Tibial artery (tissue), 4 donors: ENCODE results near the gene TMEFF1.

Experiments
- DNase-seq, 2 donors: peaks; one replicate each; pipeline ENCODE4 v3.0.0-alpha.2; 2019
- H3K27ac ChIP-seq, 2 donors: fragments of 200-600 bp; sonication (generic) in 1 of 2; 1 replicate in 1 of 2; 2 replicates in 1 of 2; pipeline ENCODE4 v1.5.1; 2018 to 2019; ENCODE audit warnings: mild to moderate bottlenecking in 1 of 2
- H3K27me3 ChIP-seq, 2 donors: fragments of 200-600 bp; sonication (generic) in 1 of 2; one replicate each; pipeline versions ENCODE4 v1.5.1 to v1.6.0; 2016 to 2019
- H3K36me3 ChIP-seq, 3 donors: fragments of 200-600 bp; sonication (generic) in 2 of 3; one replicate each; pipeline ENCODE4 v1.5.1; 2016 to 2019; ENCODE audit warnings: mild to moderate bottlenecking in 2 of 3
- H3K4me1 ChIP-seq, 4 donors: fragments of 200-600 bp; sonication (generic) in 2 of 4; 1 replicate in 3 of 4; 2 replicates in 1 of 4; pipeline ENCODE4 v1.5.1; 2016 to 2019
- H3K4me3 ChIP-seq, 2 donors: fragments of 200-600 bp; sonication (generic) in 1 of 2; 1 replicate in 1 of 2; 2 replicates in 1 of 2; pipeline ENCODE4 v1.5.1; 2018 to 2019; ENCODE audit warnings: mild to moderate bottlenecking in 2 of 2
- H3K9me3 ChIP-seq, 3 donors: fragments of 200-600 bp; sonication (generic) in 1 of 3; one replicate each; pipeline ENCODE4 v1.5.1; 2016 to 2019
- intact Hi-C: fragments of 100-400 bp; cut with DNase I; formaldehyde crosslinking; loops from one replicate; pipeline ENCODE4 v1.15.0; 2023; ENCODE audit warnings: low total_unique reads
- TF ChIP-seq, protein P1 (sequence below), 2 experiments: fragments of 200-600 bp in 1 of 2; fragments of 450-650 bp in 1 of 2; IDR thresholded peaks; one replicate each; pipeline ENCODE4 v1.5.1; 2017 to 2019; ENCODE audit warnings: antibody characterized with exemption in 2 of 2, mild to moderate bottlenecking in 1 of 2, moderate library complexity in 1 of 2

The TMEFF1 gene

DNA sequence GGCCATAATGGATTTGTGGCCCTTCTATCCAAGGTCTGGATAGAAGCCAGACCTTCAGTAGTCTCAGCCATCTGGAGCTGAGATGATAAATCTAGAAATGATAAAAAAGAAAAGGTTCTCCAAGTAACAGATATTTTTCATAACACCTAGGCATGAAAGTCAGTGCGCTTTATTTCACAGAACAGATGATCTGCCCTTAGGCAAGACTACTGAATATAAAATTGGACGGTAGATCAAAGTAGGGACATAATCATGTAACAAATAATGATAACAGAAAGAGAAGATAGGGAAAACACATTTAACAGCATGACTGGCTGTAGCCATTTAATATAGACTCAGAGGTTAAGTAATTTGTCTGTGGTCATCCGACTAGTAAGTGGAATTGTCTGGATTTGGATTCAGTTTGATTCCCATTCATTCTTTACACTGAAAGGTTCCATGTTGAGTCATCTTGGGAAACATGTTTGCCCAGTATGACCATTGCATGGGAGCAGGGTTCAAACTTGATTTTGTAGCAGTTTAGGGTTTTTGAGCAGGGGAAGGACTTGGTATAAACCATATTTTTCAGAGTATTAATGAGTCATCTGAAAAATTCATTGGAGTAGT lies 100.8 kb downstream of the TMEFF1 start:
- Histone ChIP-seq H3K9me3 (no peaks in the 10 kb centered on the region), H3K27ac (no peak overlapping the region), H3K4me3 (no peak overlapping the region), H3K27me3 (no peaks in the 10 kb centered on the region), H3K4me1 (no peaks in the 10 kb centered on the region), H3K36me3 (no peaks in the 10 kb centered on the region)
- intact Hi-C loops = no loop called here
- TF ChIP-seq, protein P1, sequence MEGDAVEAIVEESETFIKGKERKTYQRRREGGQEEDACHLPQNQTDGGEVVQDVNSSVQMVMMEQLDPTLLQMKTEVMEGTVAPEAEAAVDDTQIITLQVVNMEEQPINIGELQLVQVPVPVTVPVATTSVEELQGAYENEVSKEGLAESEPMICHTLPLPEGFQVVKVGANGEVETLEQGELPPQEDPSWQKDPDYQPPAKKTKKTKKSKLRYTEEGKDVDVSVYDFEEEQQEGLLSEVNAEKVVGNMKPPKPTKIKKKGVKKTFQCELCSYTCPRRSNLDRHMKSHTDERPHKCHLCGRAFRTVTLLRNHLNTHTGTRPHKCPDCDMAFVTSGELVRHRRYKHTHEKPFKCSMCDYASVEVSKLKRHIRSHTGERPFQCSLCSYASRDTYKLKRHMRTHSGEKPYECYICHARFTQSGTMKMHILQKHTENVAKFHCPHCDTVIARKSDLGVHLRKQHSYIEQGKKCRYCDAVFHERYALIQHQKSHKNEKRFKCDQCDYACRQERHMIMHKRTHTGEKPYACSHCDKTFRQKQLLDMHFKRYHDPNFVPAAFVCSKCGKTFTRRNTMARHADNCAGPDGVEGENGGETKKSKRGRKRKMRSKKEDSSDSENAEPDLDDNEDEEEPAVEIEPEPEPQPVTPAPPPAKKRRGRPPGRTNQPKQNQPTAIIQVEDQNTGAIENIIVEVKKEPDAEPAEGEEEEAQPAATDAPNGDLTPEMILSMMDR (IDR thresholded peaks at IDR 0.05) = no peak
- no peak for DNase-seq

DNA sequence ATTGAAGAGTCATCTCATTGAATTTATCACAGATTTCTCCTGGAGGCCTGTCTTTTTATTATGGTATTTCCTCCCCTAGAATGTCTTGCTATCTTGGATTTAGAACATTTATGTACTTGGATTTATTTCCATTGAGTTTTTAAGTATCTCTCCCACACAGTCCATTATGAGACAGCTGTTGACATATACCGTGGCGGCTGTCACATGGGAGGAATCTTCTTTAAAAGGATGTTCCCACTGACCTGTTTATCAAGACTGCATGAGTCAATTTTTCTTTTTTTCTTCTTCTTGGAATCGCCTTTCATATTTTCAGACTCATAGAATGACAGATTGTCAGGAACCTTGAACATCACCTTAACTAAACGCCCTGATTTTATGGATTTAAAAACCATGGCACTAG lies 102.1 kb downstream of the TMEFF1 start:
- TF ChIP-seq, protein P1 (IDR thresholded peaks at IDR 0.05) = no peak
- no peak overlapping the region for H3K27ac ChIP-seq
- intact Hi-C loops = no loop called here

DNA sequence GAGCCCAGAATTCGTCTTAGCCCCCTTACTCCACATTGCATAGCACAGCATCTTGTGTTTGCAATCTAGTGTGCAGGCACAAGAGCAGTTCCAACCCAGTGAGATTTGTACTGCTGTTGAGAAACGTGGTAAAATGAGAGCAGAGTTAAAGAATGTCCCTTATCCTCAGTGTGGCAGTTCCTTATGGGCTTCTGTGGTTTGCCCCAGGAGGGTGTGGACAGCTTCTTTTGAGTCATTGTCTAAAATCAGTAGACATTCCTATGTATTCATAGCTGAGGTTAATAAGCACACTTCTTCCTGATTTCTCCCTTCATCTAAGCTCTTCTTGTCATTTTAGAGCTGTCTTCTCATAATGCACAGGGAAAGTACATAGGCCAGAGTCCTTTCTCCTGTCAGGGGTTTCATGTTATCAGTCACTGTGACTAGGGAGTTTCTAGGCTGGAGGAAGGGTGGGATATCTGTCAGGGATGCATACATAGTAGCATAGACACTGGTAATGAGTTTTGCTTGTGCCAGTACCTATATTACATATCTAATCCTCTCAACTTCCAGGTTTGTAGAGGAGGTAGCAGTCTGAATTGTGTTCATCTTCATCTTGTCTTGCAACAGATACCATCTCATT lies 102.9 kb downstream of the TMEFF1 start:
- Histone ChIP-seq H3K4me1 (peaks cover 0 to 11% (median 0%) of the 10 kb centered on the region in 4 donors), H3K27ac (no peak overlapping the region), H3K4me3 (no peak overlapping the region), H3K27me3 (no peaks in the 10 kb centered on the region), H3K36me3 (no peaks in the 10 kb centered on the region), H3K9me3 (no peaks in the 10 kb centered on the region)
- DNase-seq = no peak
- TF ChIP-seq, protein P1 (IDR thresholded peaks at IDR 0.05) = no peak
- intact Hi-C loops = no loop called here

More for the DNA sequence above, 102.1 kb downstream of the TMEFF1 start:
- H3K36me3 ChIP-seq = no peaks in the 10 kb centered on the region
- DNase-seq = no peak
- H3K9me3 ChIP-seq = no peaks in the 10 kb centered on the region
- H3K27me3 ChIP-seq = no peaks in the 10 kb centered on the region
- H3K4me3 ChIP-seq = no peak overlapping the region
- H3K4me1 ChIP-seq = peaks cover 0 to 6% (median 0%) of the 10 kb centered on the region in 4 donors

DNA sequence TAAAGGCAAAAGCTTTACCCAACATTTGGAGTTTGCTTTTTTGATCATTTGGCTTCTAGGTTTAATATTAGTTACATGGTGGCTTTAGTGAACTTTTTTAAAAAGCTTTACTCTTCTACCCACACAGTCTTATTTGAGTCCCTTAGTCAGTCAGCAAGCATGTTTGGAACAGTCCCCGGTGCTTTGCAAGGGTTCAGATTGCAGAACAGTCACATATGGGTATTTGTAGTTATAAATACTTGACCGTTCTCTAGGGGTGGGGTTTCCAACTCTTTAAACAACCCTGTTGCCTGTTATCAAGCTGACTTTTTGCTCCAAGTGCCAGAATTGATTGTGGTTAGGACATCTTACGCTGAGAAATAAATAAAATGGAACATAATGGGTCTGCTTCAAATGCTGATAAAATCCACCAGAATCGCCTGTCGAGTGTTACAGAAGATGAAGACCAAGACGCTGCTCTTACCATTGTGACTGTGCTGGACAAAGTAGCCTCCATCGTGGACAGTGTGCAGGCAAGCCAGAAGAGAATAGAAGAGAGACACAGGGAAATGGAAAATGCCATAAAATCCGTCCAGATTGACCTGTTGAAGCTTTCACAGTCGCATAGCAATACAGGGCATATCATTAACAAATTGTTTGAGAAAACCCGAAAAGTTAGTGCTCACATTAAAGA lies 105.0 kb downstream of the TMEFF1 start, which contains the start of gene CAVIN4:
Gene CAVIN4, plus strand, starts transcription at position 304 of the 673 bp plus-strand sequence. Its CDS starts 65 bp downstream, at position 369.
- Histone ChIP-seq H3K27me3 (no peaks in the 10 kb centered on the region), H3K9me3 (no peaks in the 10 kb centered on the region), H3K27ac (no peak within 1 kb of the TSS), H3K4me3 (no peak within 1 kb of the TSS), H3K4me1 (peaks cover 0 to 19% (median 0%) of the 10 kb centered on the region in 4 donors), H3K36me3 (no peaks in the 10 kb centered on the region)
- TF ChIP-seq, protein P1 (IDR thresholded peaks at IDR 0.05) = no peak
- no peak for DNase-seq
- intact Hi-C loops = no loop called here

DNA sequence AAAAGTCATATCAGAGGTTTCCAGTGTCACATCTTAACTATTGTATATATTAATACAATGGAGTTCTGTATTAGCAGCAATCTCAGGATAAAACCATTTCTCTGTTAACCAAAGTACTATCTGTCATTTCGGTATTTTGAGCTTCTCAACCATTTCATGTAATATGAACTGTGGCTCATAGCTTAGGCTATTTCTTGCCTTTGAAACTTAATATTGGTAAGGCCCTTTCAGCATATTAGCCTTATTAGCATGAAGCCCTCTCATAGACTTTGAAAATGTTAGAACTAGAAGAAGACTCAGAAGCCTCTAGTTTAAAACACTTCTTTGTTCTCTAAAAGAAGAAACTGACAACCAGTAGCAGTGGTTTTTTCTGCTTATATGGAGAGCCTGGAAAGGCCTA lies 105.7 kb downstream of the TMEFF1 start:
- Histone ChIP-seq H3K4me1 (peaks cover 0 to 24% (median 0%) of the 10 kb centered on the region in 4 donors), H3K4me3 (no peak overlapping the region), H3K27me3 (no peaks in the 10 kb centered on the region), H3K36me3 (no peaks in the 10 kb centered on the region), H3K9me3 (no peaks in the 10 kb centered on the region), H3K27ac (no peak overlapping the region)
- intact Hi-C loops = no loop called here
- TF ChIP-seq, protein P1 (IDR thresholded peaks at IDR 0.05) = no peak
- no peak for DNase-seq
